Heart left ventricle (tissue), 13 donors: ENCODE measurements around the gene MAPKAP1.

Experiments used
- CTCF ChIP-seq, 12 donors: fragments of 200-600 bp; sonication (generic) in 4 of 12; IDR thresholded peaks; one replicate each; pipeline versions ENCODE4 v1.5.0 to v1.8.0; 2018 to 2022; ENCODE audit warnings: antibody characterized with exemption in 12 of 12, mild to moderate bottlenecking in 5 of 12
- POLR2A ChIP-seq, 2 donors: fragments of 450-650 bp; IDR thresholded peaks; one replicate each; pipeline ENCODE4 v1.6.1; 2017; ENCODE audit warnings: antibody characterized with exemption in 2 of 2, mild to moderate bottlenecking in 2 of 2, moderate library complexity in 2 of 2
- donor health status: ischemic (EF 13 %, LVEDD 7.1; RV severe dilation, severe dysfunction).
- donor health status: DM: no; HTN: yes; CAD: no.
- donor health status: DM: no; HTN: no; CAD: no.
- donor health status: ischemic (EF 25% LVEDD 6.9; RV normal size, moderate dysfunction).
- donor health status: ischemic (EF 25% LVEDD 5.7; RV mildly dilated, moderate dysfunction).
- donor health status: ischemic (EF 35%, LVEDD 5.7; RV mildly dilated, moderate dysfunction).
- donor health status: nonischemic (EF 11% LVEDD 7.7; RV severe dilation, severe dysfunction).
- donor health status: DM: yes; HTN: yes; CAD: no.
- donor health status: PGD.
- donor health status: ischemic (EF 29% LVEDD 5.4; RV normal size, mild dysfunction).
- donor health status: nonischemic (EF 23%, LVEDD 6.1; RV moderate dilation, normal function).

DNA sequence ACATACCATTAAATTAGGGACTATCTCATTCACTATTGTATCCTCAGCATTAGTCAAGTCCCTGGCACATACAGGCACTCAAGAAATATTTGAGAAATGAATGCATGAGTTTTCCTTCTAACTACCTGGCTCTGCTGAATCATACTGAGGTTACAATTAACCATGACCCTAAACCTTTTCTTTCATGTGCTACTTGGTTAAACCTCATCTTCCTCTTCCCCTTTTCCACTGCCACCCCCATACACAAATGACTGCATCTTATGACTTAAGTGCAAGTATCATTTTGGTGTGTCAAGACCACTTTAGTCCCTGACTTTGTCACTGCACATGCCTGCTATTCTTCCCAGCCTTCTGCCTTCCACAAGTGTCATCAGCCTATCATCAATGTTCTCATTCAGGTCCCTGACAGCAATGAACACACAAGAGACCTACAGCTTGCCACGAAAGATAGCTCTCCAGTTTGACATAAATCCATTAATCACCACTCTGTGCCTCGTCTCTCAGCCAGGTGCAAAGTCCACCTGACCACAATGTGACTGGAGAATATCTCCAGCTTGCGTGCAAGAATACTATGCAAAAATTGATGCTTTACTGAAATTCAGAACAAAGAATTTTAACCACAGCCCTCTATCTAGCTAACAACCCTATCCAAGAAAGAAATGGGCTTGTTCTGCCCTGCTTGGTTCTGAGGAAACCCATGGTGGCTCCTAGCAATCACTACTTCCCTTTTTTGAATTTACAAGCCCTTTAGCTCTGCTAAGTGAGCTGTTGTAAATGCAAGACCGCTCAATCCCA lies 74.5 kb downstream of the MAPKAP1 start:
- TF ChIP-seq CTCF (IDR thresholded peaks at IDR 0.05) (no peak), POLR2A (IDR thresholded peaks at IDR 0.05) (no peak)
